Uterus (tissue), 4 donors: ENCODE results near the gene DEK. TPM values are rescaled to one million over a fixed set of nuclear protein-coding genes. Genes with fewer than 3 reads are reported as not detected.

Experiments
- DNase-seq, 2 donors: peaks; one replicate each; pipeline ENCODE4 v3.0.0-alpha.2; 2019 to 2020
- H3K27ac ChIP-seq, 2 donors: fragments of 200-600 bp; sonication (generic); 1 replicate in 1 of 2; 2 replicates in 1 of 2; pipeline ENCODE4 v1.5.1; 2016 to 2018
- H3K27me3 ChIP-seq, 2 donors: fragments of 200-600 bp; sonication (generic); one replicate each; pipeline ENCODE4 v1.5.1; 2018 to 2019; ENCODE audit warnings: control low read depth in 1 of 2
- H3K36me3 ChIP-seq, 2 donors: fragments of 200-600 bp; sonication (generic); one replicate each; pipeline ENCODE4 v1.5.1; 2019; ENCODE audit warnings: control low read depth in 1 of 2
- H3K4me1 ChIP-seq, 2 donors: fragments of 200-600 bp; sonication (generic); one replicate each; pipeline ENCODE4 v1.5.1; 2018 to 2019; ENCODE audit warnings: control low read depth in 1 of 2
- H3K4me3 ChIP-seq, 2 donors: fragments of 200-600 bp; sonication (generic); 1 replicate in 1 of 2; 2 replicates in 1 of 2; pipeline ENCODE4 v1.5.1; 2018 to 2019; ENCODE audit warnings: mild to moderate bottlenecking in 1 of 2
- H3K9me3 ChIP-seq, 2 donors: fragments of 200-600 bp; sonication (generic); one replicate each; pipeline ENCODE4 v1.5.1; 2019; ENCODE audit warnings: control low read depth in 1 of 2
- CTCF ChIP-seq, 4 experiments: fragments of 200-600 bp in 2 of 4; fragments of 450-650 bp in 2 of 4; sonication (generic) in 2 of 4; IDR thresholded peaks; one replicate each; pipeline ENCODE4 v1.5.1; 2016 to 2019; ENCODE audit warnings: antibody characterized with exemption in 4 of 4, mild to moderate bottlenecking in 2 of 4, moderate library complexity in 1 of 4
- POLR2A ChIP-seq, 2 donors: fragments of 450-650 bp; IDR thresholded peaks; one replicate each; pipeline ENCODE4 v1.6.1; 2016; ENCODE audit warnings: antibody characterized with exemption in 2 of 2, mild to moderate bottlenecking in 1 of 2, moderate library complexity in 1 of 2
- intact Hi-C: fragments of 100-400 bp; cut with DNase I; formaldehyde crosslinking; loops from one replicate; pipeline ENCODE4 v1.15.1; 2023; ENCODE audit warnings: low total_unique reads
- total RNA-seq, 4 donors: library from RNA; depleted of rRNA in 3 of 4; stranded (reverse); fragments of >200 nt in 3 of 4; gene quantifications; one replicate each; pipeline versions ENCODE4 v1.1.0 to v1.2.4, GENCODE V29; 2014 to 2023
- donor health status: DM: yes; HTN: yes; CAD: no.

Gene DEK
- total RNA-seq, 4 donors from 2014 or later, result 126 to 171 (median 144) TPM

- Histone ChIP-seq H3K9me3 (no peaks in the 10 kb centered on the region), H3K27me3 (no peaks in the 10 kb centered on the region), H3K27ac (no peak overlapping the region), H3K36me3 (no peaks in the 10 kb centered on the region), H3K4me3 (no peak overlapping the region), H3K4me1 (peaks cover 0 to 20% of the 10 kb centered on the region in 2 donors)
- DNase-seq, result no peak
- TF ChIP-seq POLR2A (IDR thresholded peaks at IDR 0.05) (no peak), CTCF (IDR thresholded peaks at IDR 0.05) (no peak)
- intact Hi-C loops, result no loop called here
Observed at GRCh38 chr6:18261877-18262276, 2.5 kb downstream of the DEK start.

GRCh38 chr6:18260448-18261106, 3.8 kb downstream of the DEK start:
- TF ChIP-seq CTCF (IDR thresholded peaks at IDR 0.05) (no peak), POLR2A (IDR thresholded peaks at IDR 0.05) (no peak)
- H3K4me1 ChIP-seq, result peaks cover 0 to 20% of the 10 kb centered on the region in 2 donors
- intact Hi-C loops, result no loop called here
- DNase-seq, result no peak
- H3K27ac ChIP-seq, result no peak overlapping the region
- no peaks in the 10 kb centered on the region for H3K36me3 ChIP-seq
- no peak overlapping the region for H3K4me3 ChIP-seq
- H3K27me3 ChIP-seq, result no peaks in the 10 kb centered on the region
- no peaks in the 10 kb centered on the region for H3K9me3 ChIP-seq

- Histone ChIP-seq H3K27me3 (no peaks in the 10 kb centered on the region), H3K4me3 (no peak overlapping the region), H3K36me3 (no peaks in the 10 kb centered on the region), H3K27ac (no peak overlapping the region), H3K9me3 (no peaks in the 10 kb centered on the region), H3K4me1 (peaks cover 0 to 14% of the 10 kb centered on the region in 2 donors)
- no peak for DNase-seq
- intact Hi-C loops, result no loop called here
- TF ChIP-seq CTCF (IDR thresholded peaks at IDR 0.05), result no peak
- no peak for TF ChIP-seq POLR2A (IDR thresholded peaks at IDR 0.05)
Observed at GRCh38 chr6:18259675-18260447, 4.5 kb downstream of the DEK start.

GRCh38 chr6:18254793-18255192, 9.5 kb downstream of the DEK start:
- H3K27ac ChIP-seq, result no peak overlapping the region
- TF ChIP-seq CTCF (IDR thresholded peaks at IDR 0.05) (no peak), POLR2A (IDR thresholded peaks at IDR 0.05) (no peak)

GRCh38 chr6:18253635-18254034, 10.7 kb downstream of the DEK start:
- intact Hi-C loops, result no loop called here
- no peaks in the 10 kb centered on the region for H3K9me3 ChIP-seq
- H3K27ac ChIP-seq, result no peak overlapping the region
- DNase-seq, result no peak
- H3K4me3 ChIP-seq, result no peak overlapping the region
- TF ChIP-seq POLR2A (IDR thresholded peaks at IDR 0.05) (no peak), CTCF (IDR thresholded peaks at IDR 0.05) (no peak)
- no peaks in the 10 kb centered on the region for H3K27me3 ChIP-seq
- H3K36me3 ChIP-seq, result no peaks in the 10 kb centered on the region
- no peaks in the 10 kb centered on the region for H3K4me1 ChIP-seq

More at GRCh38 chr6:18254793-18255192, 9.5 kb downstream of the DEK start:
- Histone ChIP-seq H3K36me3 (no peaks in the 10 kb centered on the region), H3K9me3 (no peaks in the 10 kb centered on the region), H3K27me3 (no peaks in the 10 kb centered on the region), H3K4me1 (no peaks in the 10 kb centered on the region), H3K4me3 (no peak overlapping the region)
- no peak for DNase-seq
- intact Hi-C loops, result no loop called here
